Esophagus squamous epithelium (tissue), 5 donors: Measurements from ENCODE around the gene ACOT12. TPM values are rescaled to one million over a fixed set of nuclear protein-coding genes. Genes with fewer than 3 reads are reported as not detected.

Source experiments
- DNase-seq: peaks from one replicate; lab custom pipeline; 2025; lab: John Stamatoyannopoulos, UW
- H3K27ac ChIP-seq, 4 donors: fragments of 200-600 bp; sonication (generic); one replicate each; pipeline ENCODE4 v1.5.1; 2016 to 2019; ENCODE audit warnings: mild to moderate bottlenecking in 1 of 4
- H3K27me3 ChIP-seq, 4 donors: fragments of 200-600 bp; sonication (generic); 1 replicate in 3 of 4; 2 replicates in 1 of 4; pipeline versions ENCODE4 v1.5.1 to v1.6.0; 2017 to 2021; ENCODE audit warnings: antibody characterized with exemption in 1 of 4
- H3K36me3 ChIP-seq, 3 donors: fragments of 200-600 bp; sonication (generic); one replicate each; pipeline ENCODE4 v1.5.1; 2016 to 2019
- H3K4me1 ChIP-seq, 3 donors: fragments of 200-600 bp; sonication (generic); one replicate each; pipeline ENCODE4 v1.5.1; 2017 to 2019
- H3K4me3 ChIP-seq, 4 donors: fragments of 200-600 bp; sonication (generic); 1 replicate in 3 of 4; 2 replicates in 1 of 4; pipeline ENCODE4 v1.5.1; 2016 to 2019; ENCODE audit warnings: mild to moderate bottlenecking in 2 of 4, moderate library complexity in 1 of 4
- H3K9me3 ChIP-seq, 3 donors: fragments of 200-600 bp; sonication (generic); one replicate each; pipeline ENCODE4 v1.5.1; 2016 to 2019
- CTCF ChIP-seq, 6 experiments: fragments of 450-650 bp in 4 of 6; fragments of 200-600 bp in 2 of 6; sonication (generic) in 2 of 6; IDR thresholded peaks; one replicate each; pipeline ENCODE4 v1.5.1; 2016 to 2019; ENCODE audit warnings: antibody characterized with exemption in 6 of 6, mild to moderate bottlenecking in 4 of 6, moderate library complexity in 4 of 6
- POLR2A ChIP-seq, 4 donors: fragments of 450-650 bp; IDR thresholded peaks; one replicate each; pipeline ENCODE4 v1.6.1; 2017; ENCODE audit warnings: antibody characterized with exemption in 4 of 4, mild to moderate bottlenecking in 4 of 4, moderate library complexity in 3 of 4
- WGBS, 2 donors: methylation state at CpG; one replicate each; pipeline ENCODE4 v1.1.5; 2018; 5-methylcytosine and 5-hydroxymethylcytosine counted together
- intact Hi-C: fragments of 100-400 bp; cut with DNase I; formaldehyde crosslinking; loops from one replicate; pipeline ENCODE4 v1.15.0; 2022
- total RNA-seq, 4 donors: library from RNA; depleted of rRNA; stranded (reverse); fragments of >200 nt; gene quantifications; one replicate each; pipeline ENCODE4 v1.1.0, GENCODE V29; 2016
- donor health status: DM: yes; HTN: yes; CAD: no.

The ACOT12 gene
- total RNA-seq, 4 donors from 2014 or later = not detected

- TF ChIP-seq POLR2A (IDR thresholded peaks at IDR 0.05) = no peak
- no peak for TF ChIP-seq CTCF (IDR thresholded peaks at IDR 0.05)
- Histone ChIP-seq H3K4me3 (no peak overlapping the region), H3K27me3 (no peaks in the 10 kb centered on the region), H3K9me3 (no peaks in the 10 kb centered on the region), H3K4me1 (peaks cover 0 to 23% (median 0%) of the 10 kb centered on the region in 3 donors), H3K27ac (no peak overlapping the region), H3K36me3 (peaks cover 0 to 16% (median 0%) of the 10 kb centered on the region in 3 donors)
- 83 to 92% methylated on average over 3 of the region's 3 CpGs for WGBS, 2 donors
- intact Hi-C loops = loop anchor here (10.0 kb wide), 2 partner anchors 316 to 736 kb away; no protein-coding TSS in a partner anchor
- no peak for DNase-seq
These were observed 34.5 kb upstream of the ACOT12 start for GRCh38 chr5:81428446-81428845.

- peaks cover 0 to 14% (median 0%) of the 10 kb centered on the region in 3 donors for H3K36me3 ChIP-seq
- no peak for DNase-seq
- TF ChIP-seq POLR2A (IDR thresholded peaks at IDR 0.05) = no peak
- TF ChIP-seq CTCF (IDR thresholded peaks at IDR 0.05) = no peak
- no peaks in the 10 kb centered on the region for H3K9me3 ChIP-seq
- WGBS, 2 donors = 86 to 94% methylated on average over 1 of the region's 1 CpG
- intact Hi-C loops = loop anchor here (10.0 kb wide), 2 partner anchors 317 to 737 kb away; no protein-coding TSS in a partner anchor
- peaks cover 0 to 32% (median 0%) of the 10 kb centered on the region in 3 donors for H3K4me1 ChIP-seq
- H3K27me3 ChIP-seq = no peaks in the 10 kb centered on the region
- no peak overlapping the region for H3K4me3 ChIP-seq
- H3K27ac ChIP-seq = no peak overlapping the region
These were observed 33.6 kb upstream of the ACOT12 start for GRCh38 chr5:81427566-81427965.

- H3K27ac ChIP-seq = peak overlapping the region in 2 of 4 donors; percentile 38 to 47
- H3K9me3 ChIP-seq = no peaks in the 10 kb centered on the region
- H3K36me3 ChIP-seq = peaks cover 0 to 8% (median 0%) of the 10 kb centered on the region in 3 donors
- no peak overlapping the region for H3K4me3 ChIP-seq
- no peak for DNase-seq
- H3K27me3 ChIP-seq = no peaks in the 10 kb centered on the region
- no peak for TF ChIP-seq CTCF (IDR thresholded peaks at IDR 0.05)
- no peak for TF ChIP-seq POLR2A (IDR thresholded peaks at IDR 0.05)
- WGBS, 2 donors = 42 to 50% methylated on average over 3 of the region's 3 CpGs
- intact Hi-C loops = loop anchor here (10.0 kb wide), 2 partner anchors 318 to 738 kb away; no protein-coding TSS in a partner anchor
- peaks cover 4 to 42% (median 7%) of the 10 kb centered on the region in 3 donors for H3K4me1 ChIP-seq
These were observed 32.6 kb upstream of the ACOT12 start for GRCh38 chr5:81426359-81427030.

GRCh38 chr5:81425569-81425968 lies 31.6 kb upstream of the ACOT12 start:
- WGBS, 2 donors = 0 to 2% methylated on average over 2 of the region's 2 CpGs
- peak overlapping the region in 2 of 4 donors; percentile 38 to 47 for H3K27ac ChIP-seq
- intact Hi-C loops = loop anchor here (10.0 kb wide), 2 partner anchors 319 to 739 kb away; no protein-coding TSS in a partner anchor

More at GRCh38 chr5:81425569-81425968, 31.6 kb upstream of the ACOT12 start:
- DNase-seq = no peak
- TF ChIP-seq POLR2A (IDR thresholded peaks at IDR 0.05) = no peak
- peak in 5 of 6 experiments; percentile 38 to 65 (median 53) for TF ChIP-seq CTCF (IDR thresholded peaks at IDR 0.05)
- peaks cover 4 to 49% (median 7%) of the 10 kb centered on the region in 3 donors for H3K4me1 ChIP-seq
- no peaks in the 10 kb centered on the region for H3K9me3 ChIP-seq
- H3K4me3 ChIP-seq = no peak overlapping the region
- H3K27me3 ChIP-seq = no peaks in the 10 kb centered on the region
- H3K36me3 ChIP-seq = peaks cover 0 to 8% (median 0%) of the 10 kb centered on the region in 3 donors
